WTC11 (cell line): ENCODE results near the gene CPNE2.

Experiments
- NFE2L1 ChIP-seq: sonication (generic); formaldehyde crosslinking; IDR thresholded peaks from 2 replicates; pipeline ENCODE4 v1.8.1; 2023; ENCODE audit warnings: missing genetic modification reagents
- TEAD4 ChIP-seq: sonication (generic); formaldehyde crosslinking; IDR thresholded peaks from 2 replicates; pipeline ENCODE4 v1.8.0; 2022; ENCODE audit warnings: mild to moderate bottlenecking, missing genetic modification reagents
- USF1 ChIP-seq: sonication (generic); formaldehyde crosslinking; IDR thresholded peaks from 2 replicates; pipeline ENCODE4 v1.8.0; 2022; ENCODE audit warnings: mild to moderate bottlenecking, missing genetic modification reagents
- TF ChIP-seq, protein P1 (sequence below): fragments of 200-600 bp; IDR thresholded peaks from 2 replicates; pipeline ENCODE4 v1.8.0; 2022; ENCODE audit warnings: antibody characterized with exemption
- TF ChIP-seq, protein P2 (sequence below): sonication (generic); formaldehyde crosslinking; IDR thresholded peaks from 2 replicates; pipeline ENCODE4 v1.8.0; 2022; ENCODE audit warnings: mild to moderate bottlenecking, missing genetic modification reagents

DNA sequence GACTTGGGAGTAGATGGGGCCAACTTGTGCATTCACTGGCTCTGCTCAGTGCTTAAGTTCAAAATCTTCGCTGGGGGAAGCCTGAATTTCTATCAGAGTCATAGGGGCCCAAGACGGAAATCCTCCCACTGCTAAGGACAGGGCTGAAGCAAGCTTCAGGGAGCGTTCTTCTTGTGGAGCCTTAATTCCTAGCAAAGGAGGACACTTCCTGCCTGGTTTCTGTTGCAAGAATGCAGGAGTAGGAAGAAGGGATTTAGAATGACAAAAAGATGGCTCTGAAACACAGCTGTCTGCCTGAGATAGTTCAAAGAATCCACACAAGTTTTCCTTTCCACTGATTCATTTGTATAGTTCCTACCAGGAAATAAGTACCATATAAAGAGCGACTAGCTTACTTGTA is 67.1 kb downstream of the CPNE2 start:
- TF ChIP-seq, protein P1, sequence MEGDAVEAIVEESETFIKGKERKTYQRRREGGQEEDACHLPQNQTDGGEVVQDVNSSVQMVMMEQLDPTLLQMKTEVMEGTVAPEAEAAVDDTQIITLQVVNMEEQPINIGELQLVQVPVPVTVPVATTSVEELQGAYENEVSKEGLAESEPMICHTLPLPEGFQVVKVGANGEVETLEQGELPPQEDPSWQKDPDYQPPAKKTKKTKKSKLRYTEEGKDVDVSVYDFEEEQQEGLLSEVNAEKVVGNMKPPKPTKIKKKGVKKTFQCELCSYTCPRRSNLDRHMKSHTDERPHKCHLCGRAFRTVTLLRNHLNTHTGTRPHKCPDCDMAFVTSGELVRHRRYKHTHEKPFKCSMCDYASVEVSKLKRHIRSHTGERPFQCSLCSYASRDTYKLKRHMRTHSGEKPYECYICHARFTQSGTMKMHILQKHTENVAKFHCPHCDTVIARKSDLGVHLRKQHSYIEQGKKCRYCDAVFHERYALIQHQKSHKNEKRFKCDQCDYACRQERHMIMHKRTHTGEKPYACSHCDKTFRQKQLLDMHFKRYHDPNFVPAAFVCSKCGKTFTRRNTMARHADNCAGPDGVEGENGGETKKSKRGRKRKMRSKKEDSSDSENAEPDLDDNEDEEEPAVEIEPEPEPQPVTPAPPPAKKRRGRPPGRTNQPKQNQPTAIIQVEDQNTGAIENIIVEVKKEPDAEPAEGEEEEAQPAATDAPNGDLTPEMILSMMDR, result no peak
- TF ChIP-seq, protein P2, sequence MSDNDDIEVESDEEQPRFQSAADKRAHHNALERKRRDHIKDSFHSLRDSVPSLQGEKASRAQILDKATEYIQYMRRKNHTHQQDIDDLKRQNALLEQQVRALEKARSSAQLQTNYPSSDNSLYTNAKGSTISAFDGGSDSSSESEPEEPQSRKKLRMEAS, result no peak
- TF ChIP-seq TEAD4 (CRISPR knock-in tag) (no peak), NFE2L1 (no peak), USF1 (CRISPR knock-in tag) (no peak)
